IPS-NIHi11 (cell line): ENCODE results near the gene ZBTB7C.

Experiments
- DNase-seq: peaks from one replicate; pipeline ENCODE4 v3.0.0; 2012; ENCODE audit warnings: mixed read lengths, low spot score

ZBTB7C gene

GRCh38 chr18:48191494-48191893 is 217.7 kb downstream of the ZBTB7C start:
- no peak for DNase-seq

GRCh38 chr18:48190994-48191393 is 218.2 kb downstream of the ZBTB7C start:
- DNase-seq = no peak

GRCh38 chr18:48188609-48189008 is 220.6 kb downstream of the ZBTB7C start:
- DNase-seq = no peak

- DNase-seq = no peak
These were observed 222.3 kb downstream of the ZBTB7C start for GRCh38 chr18:48186861-48187260.

GRCh38 chr18:48186131-48186766 is 222.9 kb downstream of the ZBTB7C start:
- no peak for DNase-seq

GRCh38 chr18:48184118-48184517 is 225.1 kb downstream of the ZBTB7C start:
- no peak for DNase-seq

GRCh38 chr18:48183613-48184012 is 225.6 kb downstream of the ZBTB7C start:
- DNase-seq = no peak

- DNase-seq = no peak
These were observed 226.4 kb downstream of the ZBTB7C start for GRCh38 chr18:48182779-48183178.

- DNase-seq = no peak
These were observed 227.3 kb downstream of the ZBTB7C start for GRCh38 chr18:48181857-48182256.

- DNase-seq = no peak
These were observed 227.9 kb downstream of the ZBTB7C start for GRCh38 chr18:48181087-48181823.

GRCh38 chr18:48179666-48180065 is 229.5 kb downstream of the ZBTB7C start:
- DNase-seq = no peak

GRCh38 chr18:48179001-48179400 is 230.2 kb downstream of the ZBTB7C start:
- no peak for DNase-seq

GRCh38 chr18:48176909-48177308 is 232.3 kb downstream of the ZBTB7C start:
- no peak for DNase-seq

- no peak for DNase-seq
These were observed 235.6 kb downstream of the ZBTB7C start for GRCh38 chr18:48173557-48173956.

GRCh38 chr18:48172226-48173006 is 236.8 kb downstream of the ZBTB7C start:
- no peak for DNase-seq

GRCh38 chr18:48171490-48172188 is 237.5 kb downstream of the ZBTB7C start:
- no peak for DNase-seq

GRCh38 chr18:48170651-48171050 is 238.5 kb downstream of the ZBTB7C start:
- no peak for DNase-seq

GRCh38 chr18:48168861-48169260 is 240.3 kb downstream of the ZBTB7C start:
- DNase-seq = no peak

- no peak for DNase-seq
These were observed 241.3 kb downstream of the ZBTB7C start for GRCh38 chr18:48167897-48168253.

GRCh38 chr18:48166336-48166875 is 242.8 kb downstream of the ZBTB7C start:
- no peak for DNase-seq

- no peak for DNase-seq
These were observed 243.9 kb downstream of the ZBTB7C start for GRCh38 chr18:48165111-48165866.
